Measurements from ENCODE around the gene LEMD2. TPM values are rescaled to one million over a fixed set of nuclear protein-coding genes. Genes with fewer than 3 reads are reported as not detected.
A peak's percentile ranks its signal among the peaks of the same experiment; 100 is the strongest.

LEMD2 gene
- polyA plus RNA-seq, 3 donors: 11.4 to 59.5 (median 13.8) TPM

- Histone ChIP-seq H4K20me1 (ENCODE audit: insufficient read depth, low read length) (no peaks in the 10 kb centered on the region), H3K27ac (ENCODE audit: low read depth in 1 of 2, low read length in 2 of 2) (no peak overlapping the region), H3K9ac (ENCODE audit: insufficient read depth, low read length, poor library complexity, severe bottlenecking) (no peak overlapping the region), H3K27me3 (ENCODE audit: control insufficient read depth in 2 of 2, insufficient read depth in 2 of 2, low read length in 2 of 2) (peaks cover 6 to 35% of the 10 kb centered on the region in 2 donors), H3K4me1 (ENCODE audit: control insufficient read depth in 1 of 2, insufficient read depth in 2 of 2, low read length in 2 of 2) (peaks cover 0 to 4% of the 10 kb centered on the region in 2 donors), H3K9me3 (replicated peaks in 1 of 2; ENCODE audit: control insufficient read depth in 1 of 2, insufficient read depth in 1 of 2, low read length in 2 of 2) (no peaks in the 10 kb centered on the region), H3K36me3 (replicated peaks in 1 of 2; ENCODE audit: control insufficient read depth in 1 of 2, insufficient read depth in 2 of 2, low read length in 2 of 2) (no peaks in the 10 kb centered on the region), H2AFZ (ENCODE audit: insufficient read depth, low read depth, low read length, poor library complexity, severe bottlenecking) (no peak overlapping the region), H3K79me2 (ENCODE audit: insufficient read depth, low read length) (no peaks in the 10 kb centered on the region), H3K4me2 (replicated peaks; ENCODE audit: extremely low read depth, low read length, poor library complexity, severe bottlenecking) (no peak overlapping the region), H3K4me3 (replicated peaks in 1 of 3; ENCODE audit: low read depth in 2 of 3, low read length in 3 of 3) (no peak overlapping the region)
- peaks cover 0 to 2% (median 0%) of the 10 kb centered on the region in 7 donors for H3K9me3 Mint-ChIP-seq
- H3K27ac Mint-ChIP-seq: no peak overlapping the region
- peak overlapping the region in 1 of 2 donors; percentile 51 for H3K4me3 Mint-ChIP-seq
- no peaks in the 10 kb centered on the region for H3K36me3 Mint-ChIP-seq
- no peak for DNase-seq
- H3K4me1 Mint-ChIP-seq: peaks cover 8% of the 10 kb centered on the region
- TF ChIP-seq, protein P1, sequence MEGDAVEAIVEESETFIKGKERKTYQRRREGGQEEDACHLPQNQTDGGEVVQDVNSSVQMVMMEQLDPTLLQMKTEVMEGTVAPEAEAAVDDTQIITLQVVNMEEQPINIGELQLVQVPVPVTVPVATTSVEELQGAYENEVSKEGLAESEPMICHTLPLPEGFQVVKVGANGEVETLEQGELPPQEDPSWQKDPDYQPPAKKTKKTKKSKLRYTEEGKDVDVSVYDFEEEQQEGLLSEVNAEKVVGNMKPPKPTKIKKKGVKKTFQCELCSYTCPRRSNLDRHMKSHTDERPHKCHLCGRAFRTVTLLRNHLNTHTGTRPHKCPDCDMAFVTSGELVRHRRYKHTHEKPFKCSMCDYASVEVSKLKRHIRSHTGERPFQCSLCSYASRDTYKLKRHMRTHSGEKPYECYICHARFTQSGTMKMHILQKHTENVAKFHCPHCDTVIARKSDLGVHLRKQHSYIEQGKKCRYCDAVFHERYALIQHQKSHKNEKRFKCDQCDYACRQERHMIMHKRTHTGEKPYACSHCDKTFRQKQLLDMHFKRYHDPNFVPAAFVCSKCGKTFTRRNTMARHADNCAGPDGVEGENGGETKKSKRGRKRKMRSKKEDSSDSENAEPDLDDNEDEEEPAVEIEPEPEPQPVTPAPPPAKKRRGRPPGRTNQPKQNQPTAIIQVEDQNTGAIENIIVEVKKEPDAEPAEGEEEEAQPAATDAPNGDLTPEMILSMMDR (IDR thresholded peaks at IDR 0.05): no peak
- no CpG with 5 or more reads among the region's 6 CpGs for WGBS (ENCODE audit: insufficient coverage)
- H3K27me3 Mint-ChIP-seq (ENCODE audit: low read depth in 3 of 3): peaks cover 25 to 60% (median 28%) of the 10 kb centered on the region in 3 donors
- intact Hi-C loops (cut with micrococcal nuclease): no loop called here
Measured at GRCh38 chr6:33807606-33808005, 18.7 kb upstream of the LEMD2 start.

DNA sequence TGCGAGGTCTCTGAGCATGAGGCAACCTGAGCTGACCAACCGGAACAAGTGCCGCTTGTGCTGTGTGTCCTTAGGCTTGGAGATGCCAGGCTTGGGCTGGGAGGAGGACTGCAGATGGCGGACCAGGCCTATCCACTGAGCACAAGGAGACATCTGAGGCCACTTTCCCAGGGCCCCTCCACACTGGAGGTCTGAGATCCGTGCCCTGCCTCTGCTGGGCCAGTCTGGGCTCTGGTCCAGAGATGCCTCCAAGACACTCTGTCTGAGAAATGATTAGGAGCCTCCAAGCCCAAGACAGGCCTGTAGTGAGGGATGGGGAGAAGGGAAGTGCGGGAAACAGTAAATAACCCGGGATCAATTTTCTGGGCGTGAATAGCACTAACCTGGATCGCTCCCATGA, 17.9 kb upstream of the LEMD2 start:
- H2AFZ ChIP-seq (ENCODE audit: insufficient read depth, low read depth, low read length, poor library complexity, severe bottlenecking): no peak overlapping the region
- no peaks in the 10 kb centered on the region for H3K36me3 ChIP-seq (replicated peaks in 1 of 2; ENCODE audit: control insufficient read depth in 1 of 2, insufficient read depth in 2 of 2, low read length in 2 of 2)
- no peaks in the 10 kb centered on the region for H3K79me2 ChIP-seq (ENCODE audit: insufficient read depth, low read length)
- H3K9me3 ChIP-seq (replicated peaks in 1 of 2; ENCODE audit: control insufficient read depth in 1 of 2, insufficient read depth in 1 of 2, low read length in 2 of 2): no peaks in the 10 kb centered on the region
- H3K4me1 Mint-ChIP-seq: peaks cover 8% of the 10 kb centered on the region
- no peak overlapping the region for H3K4me3 Mint-ChIP-seq
- no peak overlapping the region for H3K27ac Mint-ChIP-seq
- H3K36me3 Mint-ChIP-seq: no peaks in the 10 kb centered on the region
- H3K27ac ChIP-seq (ENCODE audit: low read depth in 1 of 2, low read length in 2 of 2): no peak overlapping the region
- H3K27me3 Mint-ChIP-seq (ENCODE audit: low read depth in 3 of 3): peaks cover 21 to 55% (median 22%) of the 10 kb centered on the region in 3 donors
- WGBS (ENCODE audit: insufficient coverage): 81% methylated on average over 7 of the region's 9 CpGs
- peaks cover 5 to 34% of the 10 kb centered on the region in 2 donors for H3K27me3 ChIP-seq (ENCODE audit: control insufficient read depth in 2 of 2, insufficient read depth in 2 of 2, low read length in 2 of 2)
- DNase-seq: no peak
- H3K4me1 ChIP-seq (ENCODE audit: control insufficient read depth in 1 of 2, insufficient read depth in 2 of 2, low read length in 2 of 2): peaks cover 0 to 4% of the 10 kb centered on the region in 2 donors
- TF ChIP-seq, protein P1 (IDR thresholded peaks at IDR 0.05): no peak
- peaks cover 0 to 1% (median 0%) of the 10 kb centered on the region in 7 donors for H3K9me3 Mint-ChIP-seq
- no peak overlapping the region for H3K4me2 ChIP-seq (replicated peaks; ENCODE audit: extremely low read depth, low read length, poor library complexity, severe bottlenecking)
- intact Hi-C loops (cut with micrococcal nuclease): no loop called here
- H3K9ac ChIP-seq (ENCODE audit: insufficient read depth, low read length, poor library complexity, severe bottlenecking): no peak overlapping the region
- H3K4me3 ChIP-seq (replicated peaks in 1 of 3; ENCODE audit: low read depth in 2 of 3, low read length in 3 of 3): no peak overlapping the region
- H4K20me1 ChIP-seq (ENCODE audit: insufficient read depth, low read length): no peaks in the 10 kb centered on the region

Data from CD14-positive monocyte (primary cell).